HepG2 (cell line): Measurements from ENCODE around the gene PHAX. TPM values are rescaled to one million over a fixed set of nuclear protein-coding genes. Genes with fewer than 3 reads are reported as not detected.
A peak's percentile ranks its signal among the peaks of the same experiment; 100 is the strongest.

Source experiments
- ATAC-seq: fragments of 200-7000 bp; cut with Tn5 transposase; 3 replicates; pipeline ENCODE4 v1.9.1; 2020; ENCODE audit warnings: mild to moderate bottlenecking, moderate library complexity
- BruUV-seq: library from RNA; stranded (reverse); fragments of 400-500 nt; replicated peaks from 2 replicates; lab custom pipeline; 2021; lab: Mats Ljungman, UMichigan
- CTCF ChIA-PET: fragments of 300-600 bp; formaldehyde crosslinking; extraction: SDS; loops from one replicate; lab custom pipeline; 2021; ENCODE audit warnings: low total read pairs, inconsistent platforms, low intra/inter-chr PET ratio; lab: Yijun Ruan, JAX
- POLR2A ChIA-PET: fragments of 350-600 bp; sonication (Branson Sonifier 250); formaldehyde crosslinking; loops from one replicate; lab custom pipeline; 2020; ENCODE audit warnings: antibody characterized with exemption, inconsistent platforms; lab: Yijun Ruan, JAX
- DNase-seq: peaks from one replicate; pipeline ENCODE4 v3.0.0-alpha.2; 2015; ENCODE audit warnings: low spot score
- FAIRE-seq: peaks from 3 replicates; lab custom pipeline; 2011; peaks lifted over from hg19 to GRCh38; lab: Jason Lieb, UNC
- H2AFZ ChIP-seq: one replicate; pipeline ENCODE4 v1.6.1; 2011; ENCODE audit warnings: low read length, inconsistent platforms
- H3K27ac ChIP-seq: fragments of 300-600 bp; 3 replicates; pipeline ENCODE4 v1.8.0; 2011; ENCODE audit warnings: mixed run types, mild to moderate bottlenecking, mixed read lengths, low read length, inconsistent platforms; ENCODE audit not compliant: insufficient read depth; ENCODE audit errors: extremely low read length
- H3K27me3 ChIP-seq, 2 experiments: fragments of 200-600 bp in 1 of 2; 2 replicates in 1 of 2; 3 replicates in 1 of 2; pipeline versions ENCODE4 v1.6.0 to v1.8.0; 2011; ENCODE audit warnings: low read length in 2 of 2, mild to moderate bottlenecking in 2 of 2, moderate library complexity in 2 of 2, inconsistent platforms in 1 of 2; ENCODE audit not compliant: insufficient read depth in 2 of 2, control insufficient read depth in 1 of 2
- H3K36me3 ChIP-seq, 2 experiments: fragments of 200-600 bp in 1 of 2; replicated peaks in 1 of 2; 2 replicates in 1 of 2; 3 replicates in 1 of 2; pipeline versions ENCODE4 v1.5.1 to v1.8.0; 2011; ENCODE audit warnings: low read length in 2 of 2, inconsistent platforms in 1 of 2; ENCODE audit not compliant: insufficient read depth in 2 of 2, control insufficient read depth in 1 of 2
- H3K4me1 ChIP-seq: 2 replicates; pipeline ENCODE4 v1.5.1; 2012; ENCODE audit warnings: low read length, inconsistent platforms; ENCODE audit not compliant: insufficient read depth
- H3K4me2 ChIP-seq: 2 replicates; pipeline ENCODE4 v1.6.0; 2011; ENCODE audit warnings: low read depth, low read length, inconsistent platforms
- H3K4me3 ChIP-seq, 3 experiments: fragments of 200-600 bp in 1 of 3; sonication (generic), shearing (Covaris generic) in 1 of 3; replicated peaks in 1 of 3; 2 replicates each; pipeline ENCODE4 v1.5.1; 2011 to 2016; ENCODE audit warnings: low read length in 3 of 3, inconsistent platforms in 2 of 3, low read depth in 2 of 3, mild to moderate bottlenecking in 2 of 3, control low read depth in 1 of 3, mixed read lengths in 1 of 3; ENCODE audit not compliant: insufficient read depth in 1 of 3
- H3K79me2 ChIP-seq: one replicate; pipeline ENCODE4 v1.6.1; 2011; ENCODE audit warnings: low read length, inconsistent platforms; ENCODE audit not compliant: insufficient read depth
- H3K9ac ChIP-seq: 2 replicates; pipeline ENCODE4 v1.6.0; 2011; ENCODE audit warnings: mild to moderate bottlenecking, low read depth, low read length, inconsistent platforms; ENCODE audit not compliant: insufficient read depth
- H3K9me3 ChIP-seq: 2 replicates; pipeline ENCODE4 v1.5.1; 2012; ENCODE audit warnings: mild to moderate bottlenecking, low read length
- H4K20me1 ChIP-seq: 2 replicates; pipeline ENCODE4 v1.6.0; 2011; ENCODE audit warnings: inconsistent platforms, mild to moderate bottlenecking, low read length, moderate library complexity; ENCODE audit not compliant: insufficient read depth
- AHDC1 ChIP-seq: sonication (generic); formaldehyde crosslinking; IDR thresholded peaks from 2 replicates; pipeline ENCODE4 v1.5.1; 2020; ENCODE audit warnings: mild to moderate bottlenecking, missing genetic modification reagents, borderline replicate concordance
- GTF2F1 ChIP-seq: fragments of 150-350 bp; IDR thresholded peaks from 2 replicates; pipeline ENCODE4 v1.6.1; 2014; ENCODE audit warnings: low read length
- HES4 ChIP-seq: sonication (generic); formaldehyde crosslinking; IDR thresholded peaks from 2 replicates; pipeline ENCODE4 v1.9.0; 2021; ENCODE audit warnings: mild to moderate bottlenecking, missing genetic modification reagents, borderline replicate concordance
- HOXA9 ChIP-seq: sonication (generic); formaldehyde crosslinking; IDR thresholded peaks from 2 replicates; pipeline ENCODE4 v1.8.1; 2022; ENCODE audit warnings: missing genetic modification reagents, mild to moderate bottlenecking, moderate library complexity, borderline replicate concordance
- PCBP1 ChIP-seq: fragments of 200-400 bp; formaldehyde crosslinking; IDR thresholded peaks from 2 replicates; pipeline ENCODE4 v1.6.1; 2017; ENCODE audit warnings: mild to moderate bottlenecking, low read depth, low read length, borderline replicate concordance
- POLR2A ChIP-seq, 2 experiments: IDR thresholded peaks; 2 replicates each; pipeline ENCODE4 v1.6.1; 2011; ENCODE audit warnings: low read depth in 2 of 2, low read length in 2 of 2, mild to moderate bottlenecking in 1 of 2, moderate library complexity in 1 of 2; ENCODE audit not compliant: insufficient read depth in 1 of 2
- PPARG ChIP-seq: conservative IDR thresholded peaks from 2 replicates; pipeline ENCODE4 v1.6.1; 2016; ENCODE audit warnings: missing biosample characterization, missing genetic modification reagents
- SYNCRIP ChIP-seq: fragments of 200-400 bp; formaldehyde crosslinking; IDR thresholded peaks from 2 replicates; pipeline ENCODE4 v1.6.1; 2018; ENCODE audit warnings: mild to moderate bottlenecking, low read depth, low read length; ENCODE audit not compliant: insufficient read depth
- ZNF234 ChIP-seq: sonication (generic); formaldehyde crosslinking; conservative IDR thresholded peaks from 2 replicates; pipeline ENCODE4 v1.5.1; 2020; ENCODE audit warnings: mild to moderate bottlenecking, missing genetic modification reagents
- ZNF552 ChIP-seq: sonication (generic); formaldehyde crosslinking; IDR thresholded peaks from 2 replicates; pipeline ENCODE4 v1.9.0; 2022; ENCODE audit warnings: missing genetic modification reagents, mild to moderate bottlenecking, borderline replicate concordance
- ZNF792 ChIP-seq: IDR thresholded peaks from 2 replicates; pipeline ENCODE4 v1.6.1; 2016
- WGBS: methylation state at CpG from one replicate; pipeline ENCODE4 v1.1.6; 2017; ENCODE audit warnings: low lambda C conversion rate; 5-methylcytosine and 5-hydroxymethylcytosine counted together
- in situ Hi-C: cut with HindIII; loops from 2 replicates; pipeline ENCODE4 v1.10.0; 2017; ENCODE audit warnings: low pct_unique_long_range_greater_than_20kb; ENCODE audit not compliant: extremely low pct_ligation_motif_present
- intact Hi-C: fragments of 100-400 bp; cut with micrococcal nuclease; formaldehyde crosslinking; loops from one replicate; pipeline ENCODE4 v1.10.0; 2022; ENCODE audit not compliant: unreplicated experiment
- polyA plus RNA-seq, 8 experiments: library from polyadenylated mRNA; depleted of rRNA in 3 of 8; stranded (reverse) in 7 of 8; unstranded in 1 of 8; fragments of >200 nt; fragmentation: Illumina TruSeq in 4 of 8; extraction: Trizol in 4 of 8; gene quantifications; 2 replicates each; pipeline versions ENCODE4 v1.2.1 to v1.2.3, GENCODE V29; 2011 to 2016; ENCODE audit warnings: low read depth in 4 of 8, missing spikeins in 1 of 8, mixed read lengths in 1 of 8; ENCODE audit not compliant: insufficient read depth in 1 of 8
- total RNA-seq, 5 experiments: library from RNA; depleted of rRNA; stranded (reverse); fragments of >200 nt; fragmentation: Illumina TruSeq; extraction: Trizol; gene quantifications; 2 replicates each; pipeline ENCODE4 v1.2.3, GENCODE V29; 2016; ENCODE audit warnings: low read depth in 1 of 5
- TF ChIP-seq, protein P1 (sequence below): sonication (generic); formaldehyde crosslinking; IDR thresholded peaks from 2 replicates; pipeline ENCODE4 v1.4.0; 2020; ENCODE audit warnings: missing genetic modification reagents, borderline replicate concordance
- TF ChIP-seq, protein P2 (sequence below): sonication (generic); formaldehyde crosslinking; IDR thresholded peaks from 2 replicates; pipeline ENCODE4 v1.4.0; 2020; ENCODE audit warnings: missing genetic modification reagents
- TF ChIP-seq, protein P3 (sequence below): sonication (generic); formaldehyde crosslinking; conservative IDR thresholded peaks from 2 replicates; pipeline ENCODE4 v1.4.0; 2020; ENCODE audit warnings: missing genetic modification reagents

PHAX gene
- total and polyA plus RNA-seq, 2 of the 13 experiments (the other 11 are each of a cell fraction or from before 2014, with no cell fraction given): 20.0 to 59.7 TPM

DNA sequence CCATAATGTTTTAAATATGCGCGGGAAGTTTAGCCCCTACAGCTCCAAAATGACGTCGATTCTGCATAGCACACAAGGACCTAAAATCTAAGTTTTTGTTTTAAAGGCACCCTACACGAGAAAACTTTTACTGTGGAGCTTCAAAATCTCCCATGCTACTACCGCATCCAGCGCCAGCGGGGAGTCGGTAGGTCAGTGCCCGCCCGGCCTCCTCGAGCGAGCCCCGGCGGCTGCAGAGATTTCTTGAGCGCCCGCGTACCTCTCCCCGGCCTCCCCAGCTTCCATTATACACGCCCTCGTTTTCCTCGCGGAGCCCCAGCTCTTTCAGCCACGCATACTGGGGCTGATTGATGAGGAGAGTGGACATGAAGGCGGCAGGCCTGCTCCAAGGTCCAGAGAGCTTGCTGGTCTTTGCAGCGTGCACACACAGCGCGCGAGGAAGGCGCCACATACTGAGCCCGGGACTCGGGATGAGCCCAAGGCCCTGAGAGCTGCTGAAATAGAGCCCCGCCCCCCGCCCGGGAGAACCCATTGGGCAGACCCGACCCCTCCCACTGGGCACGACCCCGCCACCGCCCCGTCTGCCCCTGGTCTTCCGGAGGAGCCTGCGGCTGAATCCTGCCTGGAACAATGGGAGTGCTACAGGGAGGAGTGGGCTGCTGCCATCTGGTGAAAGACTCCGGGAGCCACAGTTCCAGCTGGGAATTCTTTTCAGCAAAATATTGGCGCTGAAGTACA, 5.8 kb upstream of the PHAX start, which contains the start of gene ALDH7A1:
ALDH7A1 (minus strand) TSS at position 472 of the 738 bp plus-strand sequence; CDS start at position 451, 21 bp downstream.
- H3K4me2 ChIP-seq: peak within 1 kb of the TSS; percentile 97
- ATAC-seq (peak; percentile 95), DNase-seq (peak; percentile 95), FAIRE-seq (peak; percentile 59)
- no peaks in the 10 kb centered on the region; the same call in 1 of the 2 replicates for H4K20me1 ChIP-seq
- peaks cover 2 to 8% of the 10 kb centered on the region in 2 experiments; a peak in 3 of 5 replicates for H3K36me3 ChIP-seq
- peak within 1 kb of the TSS; percentile 86 for H3K27ac ChIP-seq
- BruUV-seq: TSS peak; percentile 64
- CTCF ChIA-PET: interaction anchor here (0.7 to 1.5 kb wide), 3 partner anchors 51 to 256 kb away, joined by 3 to 6 read pairs (median 3); no protein-coding TSS in a partner anchor
- in situ Hi-C loops (no loop called here), intact Hi-C loops (loop anchor here (1.0 to 5.0 kb wide), 7 partner anchors 51 to 883 kb away; partner anchors contain the start of gene LMNB1)
- H3K4me1 ChIP-seq: peaks cover 49% of the 10 kb centered on the region
- WGBS: under 1% methylated on average over 20 of the region's 44 CpGs
- no peaks in the 10 kb centered on the region for H3K9me3 ChIP-seq
- peak within 1 kb of the TSS; percentile 75 to 85 (median 76) for H3K4me3 ChIP-seq
- H3K27me3 ChIP-seq: no peaks in the 10 kb centered on the region; a peak in 1 of 5 replicates
- peaks cover 23% of the 10 kb centered on the region for H3K79me2 ChIP-seq
- H2AFZ ChIP-seq: peak within 1 kb of the TSS; percentile 100
- POLR2A ChIA-PET: interaction anchor here (0.7 to 3.3 kb wide), 20 partner anchors 9 to 478 kb away, joined by 3 to 16 read pairs (median 4); partner anchors contain the start of genes C5orf63 and LMNB1
- H3K9ac ChIP-seq: peak within 1 kb of the TSS; percentile 71
- TF ChIP-seq, protein P1, sequence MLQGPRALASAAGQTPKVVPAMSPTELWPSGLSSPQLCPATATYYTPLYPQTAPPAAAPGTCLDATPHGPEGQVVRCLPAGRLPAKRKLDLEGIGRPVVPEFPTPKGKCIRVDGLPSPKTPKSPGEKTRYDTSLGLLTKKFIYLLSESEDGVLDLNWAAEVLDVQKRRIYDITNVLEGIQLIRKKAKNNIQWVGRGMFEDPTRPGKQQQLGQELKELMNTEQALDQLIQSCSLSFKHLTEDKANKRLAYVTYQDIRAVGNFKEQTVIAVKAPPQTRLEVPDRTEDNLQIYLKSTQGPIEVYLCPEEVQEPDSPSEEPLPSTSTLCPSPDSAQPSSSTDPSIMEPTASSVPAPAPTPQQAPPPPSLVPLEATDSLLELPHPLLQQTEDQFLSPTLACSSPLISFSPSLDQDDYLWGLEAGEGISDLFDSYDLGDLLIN: no peak
- TF ChIP-seq AHDC1 (CRISPR knock-in tag) (0 out of 2 replicates have a peak, but pooled peaks have one; percentile 15), ZNF792 (CRISPR knock-in tag) (peak; percentile 80), POLR2A (IDR thresholded peaks at IDR 0.05; ENCODE audit: insufficient read depth in 1 of 2, low read depth in 2 of 2, low read length in 2 of 2) (peak; percentile 94 to 98), HES4 (CRISPR knock-in tag) (0 out of 2 replicates have a peak, but pooled peaks have one; percentile 59), PCBP1 (0 out of 2 replicates have a peak, but pooled peaks have one; percentile 80), SYNCRIP (no peak), ZNF234 (CRISPR knock-in tag) (no peak), PPARG (no peak; the same call in 1 of the 2 replicates), GTF2F1 (0 out of 2 replicates have a peak, but pooled peaks have one; percentile 44), ZNF552 (CRISPR knock-in tag) (peak; percentile 56; the same call in 1 of the 2 replicates), HOXA9 (no peak)
- TF ChIP-seq, protein P2, sequence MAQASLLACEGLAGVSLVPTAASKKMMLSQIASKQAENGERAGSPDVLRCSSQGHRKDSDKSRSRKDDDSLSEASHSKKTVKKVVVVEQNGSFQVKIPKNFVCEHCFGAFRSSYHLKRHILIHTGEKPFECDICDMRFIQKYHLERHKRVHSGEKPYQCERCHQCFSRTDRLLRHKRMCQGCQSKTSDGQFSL: no peak
- TF ChIP-seq, protein P3, sequence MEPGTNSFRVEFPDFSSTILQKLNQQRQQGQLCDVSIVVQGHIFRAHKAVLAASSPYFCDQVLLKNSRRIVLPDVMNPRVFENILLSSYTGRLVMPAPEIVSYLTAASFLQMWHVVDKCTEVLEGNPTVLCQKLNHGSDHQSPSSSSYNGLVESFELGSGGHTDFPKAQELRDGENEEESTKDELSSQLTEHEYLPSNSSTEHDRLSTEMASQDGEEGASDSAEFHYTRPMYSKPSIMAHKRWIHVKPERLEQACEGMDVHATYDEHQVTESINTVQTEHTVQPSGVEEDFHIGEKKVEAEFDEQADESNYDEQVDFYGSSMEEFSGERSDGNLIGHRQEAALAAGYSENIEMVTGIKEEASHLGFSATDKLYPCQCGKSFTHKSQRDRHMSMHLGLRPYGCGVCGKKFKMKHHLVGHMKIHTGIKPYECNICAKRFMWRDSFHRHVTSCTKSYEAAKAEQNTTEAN (CRISPR knock-in tag): no peak
